Inferior parietal cortex (tissue), 1 donor: ENCODE results near the gene LRRN1.
"Not testable (repeated sequence)": the region's sequence is repeated elsewhere in the genome, so short reads cannot be mapped to it uniquely, and the experiment has no call there.

Experiments
- DNase-seq: peaks from one replicate; pipeline ENCODE4 v3.0.0-alpha.2; 2016; ENCODE audit errors: extremely low spot score

Gene LRRN1

GRCh38 chr3:3813013-3813412 is 13.8 kb downstream of the LRRN1 start:
- DNase-seq = no peak

- no peak for DNase-seq
These were observed 16.0 kb downstream of the LRRN1 start for GRCh38 chr3:3815206-3815605.

GRCh38 chr3:3816034-3816433 is 16.8 kb downstream of the LRRN1 start:
- DNase-seq = no peak

GRCh38 chr3:3817865-3818264 is 18.6 kb downstream of the LRRN1 start:
- peak; percentile 68 for DNase-seq

- DNase-seq = peak; percentile 46
These were observed 22.5 kb downstream of the LRRN1 start for GRCh38 chr3:3821777-3822176.

- DNase-seq = no peak
These were observed 25.8 kb downstream of the LRRN1 start for GRCh38 chr3:3825035-3825434.

- DNase-seq = no peak
These were observed 27.3 kb downstream of the LRRN1 start for GRCh38 chr3:3826521-3826920.

GRCh38 chr3:3827111-3827510 is 27.9 kb downstream of the LRRN1 start:
- DNase-seq = no peak

GRCh38 chr3:3828417-3828816 is 29.2 kb downstream of the LRRN1 start:
- DNase-seq = not testable (repeated sequence)

GRCh38 chr3:3836845-3837244 is 37.6 kb downstream of the LRRN1 start:
- no peak for DNase-seq

GRCh38 chr3:3842356-3842755 is 43.1 kb downstream of the LRRN1 start:
- DNase-seq = no peak

GRCh38 chr3:3847994-3848922 is 49.0 kb downstream of the LRRN1 start:
- no peak for DNase-seq

GRCh38 chr3:3848923-3849275 is 49.7 kb downstream of the LRRN1 start:
- no peak for DNase-seq

- DNase-seq = no peak
These were observed 52.5 kb downstream of the LRRN1 start for GRCh38 chr3:3851621-3852323.

GRCh38 chr3:3853544-3853943 is 54.3 kb downstream of the LRRN1 start:
- no peak for DNase-seq

GRCh38 chr3:3855056-3855455 is 55.8 kb downstream of the LRRN1 start:
- no peak for DNase-seq

GRCh38 chr3:3860235-3860634 is 61.0 kb downstream of the LRRN1 start:
- no peak for DNase-seq

GRCh38 chr3:3862534-3862933 is 63.3 kb downstream of the LRRN1 start:
- DNase-seq = no peak

GRCh38 chr3:3875491-3875890 is 76.3 kb downstream of the LRRN1 start:
- DNase-seq = no peak

GRCh38 chr3:3881050-3881449 is 81.8 kb downstream of the LRRN1 start:
- no peak for DNase-seq

- not testable (repeated sequence) for DNase-seq
These were observed 88.1 kb downstream of the LRRN1 start for GRCh38 chr3:3887311-3887710.

- no peak for DNase-seq
These were observed 94.4 kb downstream of the LRRN1 start for GRCh38 chr3:3893590-3893989.
